ENCODE measurements around the gene KLC1. TPM values are rescaled to one million over a fixed set of nuclear protein-coding genes. Genes with fewer than 3 reads are reported as not detected.
"Not testable (repeated sequence)": the region's sequence is repeated elsewhere in the genome, so short reads cannot be mapped to it uniquely, and the experiment has no call there.

The KLC1 gene
- total RNA-seq, 2 experiments from 2014 or later: 171 to 206 TPM

DNA sequence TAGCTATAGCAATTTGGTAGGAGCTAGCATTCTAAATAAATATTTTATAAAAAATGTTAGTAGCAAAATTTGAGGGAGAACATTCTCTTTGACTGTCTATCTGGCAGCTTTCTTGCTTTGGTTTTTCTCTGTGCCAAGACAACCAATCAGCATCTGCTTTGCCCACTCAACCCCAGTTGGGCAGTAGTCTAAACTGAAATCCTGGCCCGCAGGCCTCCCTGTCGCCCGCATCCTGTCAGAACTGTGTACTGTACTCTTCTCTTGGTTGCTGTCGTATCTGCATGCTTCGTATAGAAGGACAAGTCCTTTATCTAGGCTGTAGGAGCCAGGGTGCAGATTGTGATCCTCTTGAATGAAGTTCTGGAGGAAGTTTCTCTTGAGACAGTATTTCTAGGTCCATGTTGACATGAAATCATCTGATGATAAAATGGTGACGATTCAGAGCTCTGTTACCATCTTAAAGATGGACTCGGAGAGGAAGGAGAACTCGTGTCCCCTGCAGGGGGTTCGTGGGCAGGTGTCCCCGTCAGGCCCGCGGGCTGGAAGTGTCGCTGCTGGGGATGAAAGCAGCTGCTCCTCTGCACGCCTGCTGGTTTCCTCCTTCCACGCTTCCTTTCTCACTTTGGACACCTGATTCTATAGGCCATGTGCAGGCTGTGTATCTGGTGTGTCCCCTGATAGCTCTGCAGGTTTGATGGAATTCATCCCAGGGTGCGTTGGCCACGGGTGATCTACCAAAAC, 51.6 kb downstream of the KLC1 start:
- peaks cover 51% of the 10 kb centered on the region for H3K36me3 Mint-ChIP-seq
- no peak overlapping the region for H3K27ac Mint-ChIP-seq
- no peaks in the 10 kb centered on the region for H3K27me3 Mint-ChIP-seq
- no peaks in the 10 kb centered on the region for H3K9me3 Mint-ChIP-seq (ENCODE audit: low read depth)
- no peak overlapping the region for H3K4me3 Mint-ChIP-seq
- CTCF ChIA-PET: interaction anchor here (1.1 to 1.6 kb wide), 6 partner anchors 8 to 123 kb away, joined by 3 to 5 read pairs (median 4); no protein-coding TSS in a partner anchor
- H3K4me1 Mint-ChIP-seq: peaks cover 7% of the 10 kb centered on the region
- DNase-seq (no peak), ATAC-seq (no peak)

DNA sequence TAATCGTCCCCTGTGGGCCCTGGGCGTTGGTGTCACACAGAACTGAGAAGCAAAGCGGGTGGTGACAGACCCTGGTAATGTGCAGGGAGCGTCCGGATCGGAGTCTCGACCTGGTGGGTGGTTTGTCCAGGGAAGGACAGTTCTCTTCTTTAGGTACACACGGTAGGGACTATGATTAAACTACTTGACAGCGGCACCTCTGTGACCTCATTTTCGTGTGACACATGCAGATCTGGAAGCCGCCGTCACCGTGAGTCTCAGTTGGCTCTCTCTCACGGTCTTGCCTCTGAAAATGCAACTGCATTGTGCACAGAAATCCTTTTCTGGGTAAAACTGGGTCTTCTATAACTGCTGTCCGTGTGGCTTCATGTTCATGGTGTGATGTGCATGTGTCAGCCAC, 54.1 kb downstream of the KLC1 start:
- no peak overlapping the region for H3K4me3 Mint-ChIP-seq
- no peak for DNase-seq
- H3K27me3 Mint-ChIP-seq: no peaks in the 10 kb centered on the region
- H3K36me3 Mint-ChIP-seq: peaks cover 44% of the 10 kb centered on the region
- H3K4me1 Mint-ChIP-seq: peaks cover 7% of the 10 kb centered on the region
- H3K9me3 Mint-ChIP-seq (ENCODE audit: low read depth): no peaks in the 10 kb centered on the region
- H3K27ac Mint-ChIP-seq: no peak overlapping the region
- CTCF ChIA-PET: no interaction called here
- no peak for ATAC-seq

- peaks cover 3% of the 10 kb centered on the region for H3K4me1 Mint-ChIP-seq
- H3K36me3 Mint-ChIP-seq: peaks cover 34% of the 10 kb centered on the region
- H3K9me3 Mint-ChIP-seq (ENCODE audit: low read depth): no peaks in the 10 kb centered on the region
- H3K27ac Mint-ChIP-seq: no peak overlapping the region
- ATAC-seq: no peak
- H3K4me3 Mint-ChIP-seq: no peak overlapping the region
- CTCF ChIA-PET: no interaction called here
- H3K27me3 Mint-ChIP-seq: no peaks in the 10 kb centered on the region
- no peak for DNase-seq
These were observed 55.5 kb downstream of the KLC1 start for GRCh38 chr14:103684471-103684870.

GRCh38 chr14:103684871-103685270, 55.9 kb downstream of the KLC1 start:
- Mint-ChIP-seq H3K36me3 (peaks cover 30% of the 10 kb centered on the region), H3K4me1 (no peaks in the 10 kb centered on the region), H3K9me3 (ENCODE audit: low read depth) (no peaks in the 10 kb centered on the region), H3K27me3 (no peaks in the 10 kb centered on the region), H3K4me3 (no peak overlapping the region), H3K27ac (no peak overlapping the region)
- ATAC-seq: no peak
- DNase-seq: no peak
- CTCF ChIA-PET: no interaction called here

GRCh38 chr14:103685276-103686211, 56.5 kb downstream of the KLC1 start:
- Mint-ChIP-seq H3K27ac (no peak overlapping the region), H3K9me3 (ENCODE audit: low read depth) (no peaks in the 10 kb centered on the region), H3K36me3 (peaks cover 29% of the 10 kb centered on the region), H3K27me3 (no peaks in the 10 kb centered on the region), H3K4me1 (no peaks in the 10 kb centered on the region), H3K4me3 (no peak overlapping the region)
- DNase-seq (no peak), ATAC-seq (no peak)
- CTCF ChIA-PET: no interaction called here

DNA sequence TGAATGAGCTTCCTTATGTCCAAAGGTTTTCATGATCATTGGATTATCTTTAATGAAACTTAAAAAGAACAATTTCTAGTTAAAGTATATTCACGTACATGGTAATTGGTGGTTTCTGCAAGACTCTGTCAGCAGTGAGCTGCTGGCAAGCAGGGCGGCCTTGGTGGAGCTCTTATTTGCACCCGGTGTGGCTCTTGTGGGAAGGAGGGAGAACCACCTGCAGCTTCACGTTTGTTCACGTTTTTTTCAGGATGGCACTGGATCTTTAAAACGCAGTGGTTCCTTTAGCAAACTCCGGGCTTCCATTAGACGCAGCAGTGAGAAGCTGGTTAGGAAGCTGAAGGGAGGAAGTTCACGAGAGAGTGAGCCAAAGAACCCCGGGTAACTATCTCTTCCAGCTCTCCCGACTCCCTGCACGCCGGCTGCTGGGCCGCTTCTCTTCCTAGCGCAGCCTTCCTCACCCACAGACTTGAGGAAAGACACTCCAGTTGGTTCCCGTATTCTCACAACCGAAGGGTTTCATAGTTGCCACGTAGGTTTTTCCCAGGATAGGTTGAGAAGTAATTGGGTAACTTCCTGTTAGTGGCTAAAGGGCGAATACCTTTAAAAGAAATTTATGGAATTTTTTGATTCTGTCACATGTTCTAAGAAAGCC, 57.9 kb downstream of the KLC1 start:
- Mint-ChIP-seq H3K9me3 (ENCODE audit: low read depth) (no peaks in the 10 kb centered on the region), H3K27ac (no peak overlapping the region), H3K4me1 (no peaks in the 10 kb centered on the region), H3K27me3 (no peaks in the 10 kb centered on the region), H3K4me3 (no peak overlapping the region), H3K36me3 (peaks cover 19% of the 10 kb centered on the region)
- ATAC-seq: no peak
- DNase-seq: no peak
- CTCF ChIA-PET: no interaction called here

DNA sequence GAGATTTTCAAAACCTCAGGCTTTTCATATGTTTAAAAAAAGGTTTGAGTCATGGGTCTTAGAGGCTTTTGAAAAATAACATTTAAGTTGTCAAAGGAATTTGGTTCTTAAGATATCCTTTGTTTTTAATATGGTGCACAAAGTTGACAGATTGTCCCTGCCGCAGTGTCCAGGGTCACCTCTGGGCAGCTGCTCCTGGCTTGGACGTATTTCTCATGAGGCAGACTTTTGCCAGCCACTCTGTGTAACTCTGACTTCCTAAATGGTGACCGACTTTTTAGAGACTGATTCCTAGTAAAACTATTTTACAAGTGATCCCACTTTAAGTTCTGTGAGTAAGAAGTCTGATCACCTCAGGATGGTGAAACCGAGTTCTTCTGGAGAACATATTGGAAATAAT, 58.7 kb downstream of the KLC1 start:
- Mint-ChIP-seq H3K27me3 (no peaks in the 10 kb centered on the region), H3K36me3 (peaks cover 19% of the 10 kb centered on the region), H3K9me3 (ENCODE audit: low read depth) (no peaks in the 10 kb centered on the region), H3K4me3 (no peak overlapping the region), H3K27ac (no peak overlapping the region), H3K4me1 (no peaks in the 10 kb centered on the region)
- ATAC-seq (no peak), DNase-seq (no peak)
- CTCF ChIA-PET: interaction anchor here (1.4 to 1.6 kb wide), 2 partner anchors 8 to 24 kb away, joined by 3 to 5 read pairs; no protein-coding TSS in a partner anchor

DNA sequence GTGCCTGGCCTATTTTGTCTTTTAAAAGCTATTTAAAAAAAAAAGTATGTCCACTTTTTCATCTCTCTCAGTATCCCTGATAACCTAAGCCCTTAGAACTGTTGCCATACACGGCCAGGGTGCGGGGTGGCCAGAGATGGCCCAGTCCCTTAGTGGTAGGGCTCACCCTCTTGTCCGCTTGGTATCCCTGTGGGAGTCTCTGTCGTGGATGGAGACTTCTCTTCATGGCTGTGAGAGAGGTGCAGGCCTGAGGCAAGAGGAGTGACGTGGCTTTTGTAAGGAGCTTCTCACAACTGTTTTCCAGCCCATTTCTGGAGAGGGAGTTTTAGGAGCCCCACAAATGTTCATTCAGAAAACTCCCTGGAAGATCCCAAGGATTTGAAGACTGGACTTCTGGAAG, 59.4 kb downstream of the KLC1 start:
- H3K9me3 Mint-ChIP-seq (ENCODE audit: low read depth): no peaks in the 10 kb centered on the region
- DNase-seq: no peak
- H3K27me3 Mint-ChIP-seq: no peaks in the 10 kb centered on the region
- CTCF ChIA-PET: interaction anchor here (1.4 to 1.6 kb wide), 2 partner anchors 8 to 25 kb away, joined by 3 to 5 read pairs; no protein-coding TSS in a partner anchor
- no peak overlapping the region for H3K4me3 Mint-ChIP-seq
- no peaks in the 10 kb centered on the region for H3K4me1 Mint-ChIP-seq
- H3K27ac Mint-ChIP-seq: no peak overlapping the region
- ATAC-seq: no peak
- peaks cover 12% of the 10 kb centered on the region for H3K36me3 Mint-ChIP-seq

- Mint-ChIP-seq H3K27me3 (no peaks in the 10 kb centered on the region), H3K9me3 (ENCODE audit: low read depth) (no peaks in the 10 kb centered on the region), H3K4me1 (no peaks in the 10 kb centered on the region), H3K4me3 (no peak overlapping the region), H3K27ac (no peak overlapping the region), H3K36me3 (peaks cover 15% of the 10 kb centered on the region)
- DNase-seq (no peak), ATAC-seq (no peak)
- CTCF ChIA-PET: interaction anchor here (1.4 to 1.6 kb wide), 2 partner anchors 9 to 25 kb away, joined by 3 to 5 read pairs; no protein-coding TSS in a partner anchor
These were observed 60.2 kb downstream of the KLC1 start for GRCh38 chr14:103688906-103689902.

DNA sequence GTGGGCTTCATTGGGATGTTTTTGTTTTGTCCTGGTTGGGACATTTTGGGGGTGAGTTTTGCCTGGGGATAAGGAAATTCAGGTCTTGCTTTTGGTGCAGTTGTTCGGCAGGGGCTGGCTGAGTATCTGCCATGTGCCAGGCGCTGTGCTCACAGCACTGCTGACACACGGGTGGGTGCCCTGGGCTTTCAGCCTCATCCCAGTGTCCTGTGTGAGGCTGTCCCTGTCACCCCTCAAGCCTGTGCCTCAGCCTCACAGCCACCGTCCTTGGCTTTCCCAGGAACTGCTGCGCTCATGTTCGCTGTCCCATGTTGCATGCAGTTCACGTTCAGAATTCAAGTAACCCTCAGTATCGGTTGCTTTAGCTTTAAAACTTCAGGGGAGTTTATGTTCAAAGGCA, 61.3 kb downstream of the KLC1 start:
- H3K9me3 Mint-ChIP-seq (ENCODE audit: low read depth): no peaks in the 10 kb centered on the region
- DNase-seq (no peak), ATAC-seq (no peak)
- no peak overlapping the region for H3K27ac Mint-ChIP-seq
- CTCF ChIA-PET: interaction anchor here (0.7 kb wide), 2 partner anchors 20 to 57 kb away, joined by 3 read pairs; no protein-coding TSS in a partner anchor
- H3K36me3 Mint-ChIP-seq: peaks cover 11% of the 10 kb centered on the region
- H3K4me1 Mint-ChIP-seq: no peaks in the 10 kb centered on the region
- H3K27me3 Mint-ChIP-seq: no peaks in the 10 kb centered on the region
- H3K4me3 Mint-ChIP-seq: no peak overlapping the region

DNA sequence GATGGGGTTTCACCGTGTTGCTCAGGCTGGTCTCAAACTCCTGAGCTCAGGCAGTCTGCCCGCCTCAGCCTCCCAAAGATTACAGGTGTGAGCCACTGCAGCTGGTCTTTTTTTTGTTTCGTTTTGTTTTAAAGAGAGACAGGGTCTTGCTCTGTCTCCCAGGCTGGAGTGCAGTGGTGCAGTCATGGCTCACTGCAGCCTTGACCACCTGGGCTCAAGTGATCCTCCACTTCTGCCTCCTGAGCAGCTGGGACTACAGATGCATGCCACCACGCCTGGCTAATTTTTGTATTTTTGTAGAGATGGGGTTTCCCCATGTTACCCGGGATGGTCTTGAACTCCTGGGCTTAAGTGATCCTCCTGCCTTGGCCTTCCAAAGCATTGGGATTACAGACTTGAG, 62.6 kb downstream of the KLC1 start:
- DNase-seq: not testable (repeated sequence)

DNA sequence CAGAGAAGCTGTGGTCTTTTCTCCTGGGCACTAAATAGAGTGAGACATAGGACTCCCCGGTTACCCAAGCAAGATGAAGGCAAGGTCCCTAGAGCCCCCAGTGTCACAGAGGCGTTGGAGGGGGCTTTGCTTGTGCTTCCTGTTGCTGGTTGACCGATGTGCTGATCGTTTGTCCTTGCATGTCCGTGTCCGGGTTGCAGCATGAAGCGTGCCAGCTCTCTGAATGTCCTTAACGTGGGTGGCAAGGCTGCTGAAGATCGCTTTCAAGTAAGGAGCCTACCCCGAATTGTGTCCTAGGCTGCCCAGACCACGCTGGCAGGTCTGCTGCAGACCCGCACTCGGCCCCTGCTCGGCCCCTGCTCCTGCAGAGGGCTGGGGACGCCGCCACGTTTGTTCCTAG, 63.1 kb downstream of the KLC1 start:
- H3K9me3 Mint-ChIP-seq (ENCODE audit: low read depth): no peaks in the 10 kb centered on the region
- no peak for DNase-seq
- ATAC-seq: no peak
- no peak overlapping the region for H3K27ac Mint-ChIP-seq
- no peaks in the 10 kb centered on the region for H3K4me1 Mint-ChIP-seq
- CTCF ChIA-PET: no interaction called here
- H3K36me3 Mint-ChIP-seq: peaks cover 8% of the 10 kb centered on the region
- no peaks in the 10 kb centered on the region for H3K27me3 Mint-ChIP-seq
- H3K4me3 Mint-ChIP-seq: no peak overlapping the region

More for the DNA sequence above, 62.6 kb downstream of the KLC1 start:
- H3K27ac Mint-ChIP-seq; H3K27me3 Mint-ChIP-seq; H3K36me3 Mint-ChIP-seq; H3K4me1 Mint-ChIP-seq; H3K4me3 Mint-ChIP-seq; H3K9me3 Mint-ChIP-seq (ENCODE audit: low read depth); CTCF ChIA-PET; ATAC-seq: not testable (repeated sequence)
